GM21529 (cell line): ENCODE results near the gene GPRC5B.

Experiments used
- ATAC-seq: cut with Tn5 transposase; IDR thresholded peaks from one replicate; pipeline ENCODE4 v1.9.1; 2021; ENCODE audit not compliant: unreplicated experiment

Gene GPRC5B

DNA sequence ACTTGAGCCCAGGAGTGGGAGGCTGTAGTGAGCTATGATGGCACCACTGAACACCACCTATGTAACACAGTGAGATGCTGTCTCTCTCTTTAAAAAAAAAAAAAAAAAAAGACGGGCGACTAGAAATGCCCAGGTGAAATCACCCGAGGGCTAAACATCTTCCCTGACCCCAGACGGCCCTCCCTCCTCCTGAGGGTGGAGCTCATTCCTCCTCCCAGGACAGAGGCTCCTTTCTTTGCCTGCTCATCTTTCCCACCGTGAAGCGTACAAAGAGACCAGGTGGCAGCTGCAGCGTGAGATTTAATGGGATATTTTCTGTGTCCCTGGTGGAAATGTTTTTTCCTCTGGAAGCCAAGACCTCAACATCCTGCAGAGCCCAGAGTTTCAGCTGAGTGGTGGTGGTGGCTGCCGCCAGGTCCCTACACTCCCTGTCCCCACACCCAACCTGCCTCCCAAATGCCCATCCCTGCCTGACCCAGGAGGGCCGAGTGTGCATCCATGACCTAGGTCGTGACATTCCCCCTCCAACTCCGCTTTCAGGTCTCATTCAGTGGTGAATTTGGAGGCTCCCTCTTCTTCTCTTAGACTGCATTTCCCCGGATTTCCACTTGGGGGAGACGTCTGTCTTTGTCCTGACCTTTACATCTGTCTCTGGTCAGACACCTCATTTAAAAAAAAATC lies 14.4 kb upstream of the GPRC5B start:
- no peak for ATAC-seq

DNA sequence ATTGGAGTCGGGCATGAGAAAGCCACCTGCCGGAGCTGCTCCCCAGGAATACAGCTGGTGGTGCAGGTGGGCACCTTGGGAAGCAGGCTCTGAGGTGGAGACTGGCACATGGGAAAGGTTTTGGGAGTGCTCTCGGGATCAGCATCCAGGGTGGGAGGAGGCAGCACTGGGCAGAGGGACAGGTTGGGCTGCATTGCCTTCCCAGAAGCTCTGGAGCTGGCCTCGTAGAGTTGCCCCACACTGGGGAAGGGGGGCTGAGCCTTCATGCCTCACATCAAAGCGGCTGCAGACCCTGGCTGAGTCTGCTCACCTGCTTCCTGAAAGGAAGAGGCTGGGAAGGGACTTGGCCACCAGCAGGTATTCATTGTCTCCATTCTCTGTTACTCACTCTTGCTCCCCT lies 13.5 kb upstream of the GPRC5B start:
- ATAC-seq, result no peak

DNA sequence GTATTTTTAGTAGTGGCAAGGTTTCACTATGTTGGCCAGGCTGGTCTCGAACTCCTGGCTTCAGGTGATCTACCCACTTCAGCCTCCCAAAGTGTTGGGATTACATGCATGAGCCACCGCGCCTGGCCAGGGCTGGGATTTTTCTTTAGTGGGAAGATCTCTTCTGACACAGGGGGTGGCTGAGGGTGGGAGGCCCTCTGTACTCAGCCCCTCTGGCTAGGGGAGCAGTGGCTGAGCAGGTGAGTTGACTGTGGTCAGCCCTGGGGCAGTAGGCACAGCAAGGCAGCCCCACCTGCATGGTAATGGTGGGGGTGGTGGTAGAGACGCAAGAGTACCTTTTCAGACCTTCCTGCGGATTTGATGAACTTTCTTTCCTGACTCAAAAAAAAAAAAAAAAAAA lies 12.3 kb upstream of the GPRC5B start:
- no peak for ATAC-seq

DNA sequence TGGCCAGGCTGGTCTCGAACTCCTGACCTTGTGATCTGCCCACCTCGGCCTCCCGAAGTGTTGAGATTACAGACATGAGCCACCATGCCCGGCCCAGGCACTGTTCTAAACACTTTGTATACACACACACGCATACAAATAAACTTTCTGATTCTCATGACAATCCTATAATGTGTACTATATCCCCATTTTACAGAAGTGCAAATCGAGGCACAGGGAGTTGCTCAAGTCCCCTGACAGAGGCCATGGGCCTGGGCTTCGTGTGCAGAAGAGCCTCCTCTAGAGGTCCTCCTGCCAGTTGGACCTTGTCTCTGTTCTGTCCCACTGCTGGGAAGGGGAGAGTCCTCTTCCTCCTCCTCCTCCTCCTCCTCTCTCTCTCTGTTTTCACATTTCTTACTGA lies 9.9 kb upstream of the GPRC5B start:
- ATAC-seq, result no peak

DNA sequence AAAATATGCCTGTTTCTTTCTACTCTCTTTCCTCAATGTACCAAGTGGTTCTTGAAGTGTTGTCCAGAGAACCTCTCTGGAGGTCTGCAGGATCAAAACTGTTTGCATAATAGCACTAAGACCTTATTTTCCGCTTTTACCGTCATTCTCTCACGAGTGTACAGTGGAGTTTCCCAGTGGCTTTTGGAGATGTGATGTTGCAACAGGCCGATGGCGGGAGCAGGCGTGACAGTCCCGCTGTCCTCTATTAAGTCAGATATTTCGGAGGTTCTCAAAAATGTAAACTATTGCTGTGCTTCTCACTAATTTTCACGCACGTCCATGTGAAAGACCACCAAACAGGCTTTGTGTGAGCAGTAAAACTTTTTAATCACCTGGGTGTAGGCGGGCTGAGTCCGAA lies 8.3 kb upstream of the GPRC5B start:
- no peak for ATAC-seq

DNA sequence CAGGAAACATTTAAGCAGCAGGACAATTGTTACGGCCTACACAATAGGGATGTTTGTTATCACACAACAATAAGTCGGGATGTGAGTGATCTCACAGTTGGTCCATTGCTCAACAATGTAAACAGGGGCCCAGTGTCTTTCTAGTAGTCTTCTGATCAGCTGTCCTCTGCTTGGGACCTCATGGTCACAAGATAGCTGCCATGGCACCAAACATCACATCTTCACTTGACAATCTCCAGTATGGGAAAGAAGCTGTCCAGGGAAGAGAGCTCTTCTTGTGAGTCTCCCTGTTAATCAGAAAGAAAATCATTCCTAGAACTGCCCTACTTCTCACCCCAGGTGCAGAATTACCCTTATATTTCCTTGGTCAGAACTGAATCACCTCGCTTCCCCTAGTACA lies 6.3 kb upstream of the GPRC5B start:
- ATAC-seq, result no peak

DNA sequence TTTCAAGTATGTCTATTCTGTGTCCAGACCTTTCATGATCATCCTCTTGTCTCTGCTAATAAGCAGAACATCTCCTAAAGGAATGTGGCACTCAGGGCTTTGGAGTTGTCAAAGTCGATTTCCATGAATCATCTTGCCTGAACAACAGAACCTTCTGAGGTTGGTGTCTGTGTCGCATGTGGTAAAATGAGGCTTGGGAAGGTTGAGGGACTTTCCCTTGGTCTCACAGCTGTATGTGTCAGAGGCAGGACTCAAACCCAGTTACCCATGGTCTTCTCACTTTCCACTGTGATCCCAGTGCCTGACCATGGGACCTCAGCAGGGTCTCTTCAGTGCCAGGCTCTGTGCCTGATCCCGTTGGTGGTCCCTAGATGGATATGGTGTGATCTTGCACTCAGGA lies 4.2 kb upstream of the GPRC5B start:
- ATAC-seq, result no peak

DNA sequence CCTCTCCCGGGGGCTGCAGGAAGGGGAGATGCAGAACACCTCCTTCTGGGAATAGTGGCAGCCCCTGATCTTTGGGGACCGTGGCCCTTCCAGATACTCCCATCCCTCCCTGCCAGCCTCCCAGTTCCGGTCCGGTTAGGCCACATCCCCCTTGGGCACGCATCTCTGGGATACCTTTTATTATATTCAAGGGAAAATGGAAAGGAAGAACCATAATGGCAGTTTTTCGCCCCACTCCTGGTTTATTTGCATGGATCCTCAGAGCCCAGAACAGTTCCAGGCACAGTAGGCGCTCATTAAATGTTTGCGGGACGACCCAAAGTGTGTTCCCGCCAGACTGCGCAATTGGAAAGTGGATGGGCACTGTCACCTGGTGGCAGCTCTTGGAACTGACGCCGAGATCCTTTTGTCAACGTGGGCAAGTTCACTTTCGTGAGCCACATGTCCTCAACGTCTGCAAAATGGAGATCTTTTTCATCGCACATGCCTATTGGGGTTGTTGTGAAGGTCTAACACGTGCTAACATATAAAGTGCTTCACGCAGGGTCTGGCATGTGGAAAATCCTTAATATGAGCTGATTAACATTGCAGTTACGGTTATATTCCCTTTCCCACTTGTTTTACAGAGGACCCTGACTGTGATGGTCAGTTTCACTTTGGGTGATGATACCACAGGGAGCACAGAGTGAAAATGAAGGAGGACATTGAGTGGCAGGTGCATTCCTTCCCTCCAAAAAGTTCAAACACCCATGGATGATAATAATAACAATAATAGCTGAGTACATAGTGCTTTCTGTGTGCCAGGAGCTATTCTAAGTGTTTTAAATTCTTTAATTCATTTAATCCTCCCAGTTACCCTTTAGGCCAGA lies 1.7 kb upstream of the GPRC5B start:
- no peak for ATAC-seq

DNA sequence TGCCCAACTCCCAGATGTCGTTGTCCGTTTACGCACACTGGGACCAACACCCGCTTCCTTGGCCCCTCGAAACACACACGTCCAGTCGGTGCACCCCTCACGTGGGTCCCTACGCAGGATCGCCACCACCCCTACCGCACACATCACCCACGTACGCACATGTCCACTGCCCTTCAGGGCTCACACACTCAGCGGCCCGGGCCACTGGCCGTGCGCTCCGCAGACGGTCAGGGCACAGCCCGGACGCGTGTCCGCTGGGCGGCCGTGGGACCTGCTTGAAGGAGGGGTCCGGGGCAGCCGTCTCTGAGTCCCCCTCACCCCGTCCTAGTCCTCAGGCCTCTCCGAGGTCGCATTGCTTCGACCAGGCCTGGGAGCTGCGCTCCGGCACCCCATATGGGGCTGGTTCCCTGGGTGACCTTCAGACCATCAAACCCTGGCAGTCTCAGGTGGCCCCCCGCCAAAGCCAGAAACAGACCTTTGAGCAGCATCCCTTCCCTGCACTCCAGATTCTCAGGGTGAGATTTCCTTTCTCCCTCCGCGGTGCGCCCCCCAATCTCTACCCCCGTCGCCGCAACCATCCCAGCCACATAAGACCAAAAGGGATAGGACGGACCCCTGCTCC lies 914 bp upstream of the GPRC5B start:
- ATAC-seq, result no peak

DNA sequence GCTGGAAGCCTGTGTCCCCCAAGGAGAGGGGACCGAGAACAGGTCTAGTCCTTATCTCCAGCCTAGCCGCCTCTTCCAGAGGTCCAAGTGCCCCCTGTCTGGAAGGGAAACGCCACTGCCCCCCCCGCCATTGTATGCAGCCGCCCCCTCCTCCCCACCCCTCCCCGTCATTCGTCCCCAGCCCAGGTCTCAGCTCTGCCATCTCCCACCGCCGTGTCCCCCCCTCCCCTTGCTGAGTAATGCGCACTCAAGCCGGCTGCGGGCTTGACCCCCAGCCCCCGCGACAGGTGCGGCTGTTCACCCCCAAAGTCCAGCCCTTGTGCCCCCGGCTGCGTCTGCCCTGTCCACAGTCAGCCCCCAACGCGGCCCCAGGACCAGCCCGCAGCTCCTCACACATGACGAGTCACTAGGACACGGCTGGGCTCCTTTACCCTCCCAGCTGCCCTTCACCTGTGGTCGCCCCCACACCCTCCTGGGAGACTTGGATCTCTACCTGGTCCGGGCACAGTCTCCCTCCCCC lies 622 bp downstream of the GPRC5B start:
- ATAC-seq, result no peak

DNA sequence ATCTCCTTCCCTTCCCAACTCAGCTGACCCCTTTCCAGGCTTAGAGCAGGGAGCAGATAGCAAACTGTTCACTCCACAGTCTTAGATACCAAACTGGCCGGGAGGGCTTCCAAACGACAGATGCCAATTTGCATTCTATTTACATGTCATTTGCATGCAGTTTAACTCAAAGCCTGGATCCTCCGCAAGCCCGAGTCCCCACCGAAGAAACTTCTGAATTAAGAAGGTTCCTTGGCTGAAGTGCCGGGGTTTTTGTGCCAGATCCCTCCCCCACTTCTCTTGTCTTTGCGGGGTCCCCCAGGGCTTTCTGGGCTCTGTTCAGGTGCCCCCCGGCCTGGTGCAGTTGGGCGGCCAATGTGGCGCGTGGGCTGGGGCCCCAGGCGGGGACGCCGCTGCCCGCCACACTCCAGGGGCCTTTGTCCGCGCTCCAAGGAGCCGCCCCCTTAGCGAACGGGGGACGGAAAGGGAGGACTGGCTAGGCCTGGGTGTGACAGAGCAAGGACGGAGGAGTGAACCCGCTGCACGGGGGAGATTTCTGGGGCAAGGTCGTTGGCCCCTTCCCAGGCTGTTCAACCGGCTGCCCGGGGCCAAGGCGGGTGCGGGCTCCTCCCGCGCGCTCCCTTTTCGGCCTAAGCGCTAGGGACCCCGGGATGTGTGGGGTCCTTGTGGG lies 1.2 kb downstream of the GPRC5B start:
- no peak for ATAC-seq

DNA sequence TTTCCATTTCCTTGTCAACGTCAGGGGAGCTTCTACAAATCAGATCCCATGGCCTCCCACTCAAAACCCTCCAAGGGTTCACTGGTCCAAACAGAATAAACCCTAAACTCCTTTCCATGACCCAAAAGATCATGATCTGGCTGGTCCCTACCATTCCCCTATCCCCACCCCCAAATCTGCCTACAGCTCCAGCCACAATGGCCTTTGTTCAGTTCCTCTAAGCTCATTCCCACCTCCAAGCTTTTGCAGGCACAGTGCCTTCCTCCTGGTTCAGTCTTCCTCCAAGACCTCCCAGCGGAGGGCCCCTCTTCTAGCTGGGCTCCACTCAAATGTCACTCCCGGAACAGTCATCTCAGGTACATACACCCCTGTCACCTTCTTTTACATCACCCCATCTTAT lies 2.0 kb downstream of the GPRC5B start:
- ATAC-seq, result no peak

DNA sequence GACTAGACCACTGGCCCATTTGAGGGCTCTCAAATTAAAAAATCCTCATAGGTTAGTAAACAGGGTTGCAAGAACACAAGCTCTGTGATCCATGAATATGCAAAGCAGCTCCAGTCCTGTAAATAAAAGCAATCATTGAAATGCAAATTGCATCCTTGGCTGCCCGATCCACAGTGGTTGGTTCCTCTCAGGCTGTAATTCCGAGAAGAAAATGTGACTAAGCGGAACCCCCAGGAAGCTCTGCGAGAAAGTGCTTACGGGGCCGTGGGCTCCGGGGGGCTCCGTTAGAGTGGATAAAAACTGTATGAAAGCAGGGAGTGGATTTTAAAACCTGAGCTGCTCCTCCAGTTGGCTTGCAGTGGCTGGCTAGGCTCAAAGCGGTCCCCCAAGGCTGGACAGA lies 2.5 kb downstream of the GPRC5B start:
- no peak for ATAC-seq

DNA sequence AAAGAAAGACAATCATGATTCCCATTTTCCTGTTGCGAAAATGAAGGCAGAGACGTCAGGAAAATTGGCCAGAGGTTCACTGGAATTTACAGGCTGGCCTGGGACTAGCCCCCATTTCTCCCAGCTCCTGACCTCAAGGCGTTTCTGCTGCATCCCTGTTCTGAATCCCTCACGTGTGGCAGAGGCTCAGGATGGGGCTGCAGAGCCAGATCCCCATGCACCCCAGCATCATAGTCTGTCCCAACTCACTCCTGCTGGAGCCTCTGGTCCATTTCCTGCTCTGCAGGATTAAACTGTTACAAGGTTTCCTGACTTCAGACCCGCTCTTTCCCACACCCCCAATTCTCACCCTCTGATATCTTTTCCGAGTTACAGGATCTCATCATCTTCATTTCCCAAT lies 2.9 kb downstream of the GPRC5B start:
- ATAC-seq, result no peak

DNA sequence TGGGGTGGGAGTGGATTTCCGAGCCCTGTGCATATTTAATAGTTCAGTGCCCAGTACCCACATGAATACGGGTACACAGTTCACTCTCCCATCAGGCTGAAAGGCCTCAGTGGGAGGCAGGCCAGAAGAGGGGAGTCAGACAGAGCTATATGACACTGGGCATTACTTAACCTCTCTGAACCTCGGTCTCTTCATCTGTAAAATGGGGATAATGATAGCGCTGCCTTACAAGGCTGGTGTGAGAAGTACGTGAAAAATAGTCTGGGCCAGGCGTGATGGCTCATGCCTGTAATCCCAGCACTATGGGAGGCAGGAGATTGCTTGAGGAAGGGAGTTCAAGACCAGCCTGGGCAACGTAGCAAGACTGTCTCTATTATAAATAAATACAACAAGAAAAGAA lies 3.6 kb downstream of the GPRC5B start:
- ATAC-seq, result no peak

DNA sequence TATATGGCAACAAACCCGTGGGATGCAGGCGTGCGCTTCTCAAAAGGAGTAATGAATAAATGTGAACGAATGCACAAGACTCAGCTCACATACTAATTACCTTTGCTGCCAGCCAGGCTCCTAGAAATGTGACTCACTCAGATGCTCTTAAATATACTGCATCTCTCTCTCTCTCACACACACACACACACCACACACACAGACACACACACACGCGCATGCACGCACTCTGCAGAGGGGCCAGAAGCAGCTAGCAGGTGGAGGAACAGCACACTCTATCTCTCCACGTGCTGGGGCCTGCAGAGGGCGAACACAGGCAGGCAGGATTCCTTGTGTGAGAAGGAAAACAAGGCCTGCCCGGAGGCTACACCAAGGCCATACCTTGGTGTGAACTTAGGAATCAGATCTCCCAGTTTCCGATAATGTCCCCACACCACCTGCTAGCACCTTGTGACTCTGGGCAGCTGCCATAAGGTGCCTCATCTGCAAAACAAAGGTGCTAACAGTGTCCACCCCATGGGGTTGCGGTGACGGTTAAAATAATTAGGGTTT lies 5.3 kb downstream of the GPRC5B start:
- no peak for ATAC-seq

DNA sequence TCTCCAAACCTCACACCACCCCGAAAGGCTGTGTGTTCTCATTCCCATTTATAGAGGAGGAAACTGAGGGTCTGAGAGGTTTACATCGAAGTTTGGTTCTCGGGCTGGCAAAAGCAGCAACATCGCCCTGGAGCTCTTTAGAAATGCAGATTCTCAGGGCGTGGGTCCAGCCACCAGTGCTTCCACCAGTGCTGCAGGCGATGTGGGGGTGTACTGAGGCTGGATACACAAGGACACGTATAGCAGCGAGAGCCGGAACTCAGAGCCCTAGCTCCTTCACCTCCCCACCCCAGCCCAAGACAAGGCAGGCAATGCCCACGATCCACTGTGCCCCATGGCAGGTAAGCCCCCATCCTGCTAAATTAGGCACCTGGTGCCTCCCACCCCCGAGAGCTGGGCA lies 5.9 kb downstream of the GPRC5B start:
- ATAC-seq, result no peak

DNA sequence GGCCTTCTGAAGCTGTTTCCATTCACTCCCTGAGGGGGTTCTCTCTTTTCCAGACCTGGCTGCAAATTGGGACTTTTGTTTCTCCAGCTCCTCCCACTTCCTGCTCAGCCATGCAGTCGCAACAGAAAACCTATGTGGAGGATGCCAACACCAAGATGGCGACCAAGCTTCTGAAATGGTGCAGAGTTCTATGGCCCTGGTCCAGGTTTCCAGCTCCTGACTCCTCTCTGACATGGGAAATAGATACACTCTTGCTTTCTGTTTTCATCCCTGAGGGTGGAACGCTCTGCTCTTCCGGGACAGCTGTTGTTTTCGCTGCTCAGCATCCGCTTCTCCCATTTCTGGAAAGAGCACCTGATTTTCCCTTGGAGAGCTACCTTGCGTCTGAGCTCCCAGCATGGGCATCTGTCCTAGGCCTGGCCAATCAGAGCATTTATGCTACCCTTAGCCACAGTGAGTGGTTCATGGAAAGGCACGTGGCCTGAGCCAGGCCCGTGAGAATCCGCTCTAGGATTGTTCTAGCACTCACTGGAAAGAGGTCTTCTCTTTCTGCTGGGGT lies 8.1 kb downstream of the GPRC5B start:
- ATAC-seq, result no peak

DNA sequence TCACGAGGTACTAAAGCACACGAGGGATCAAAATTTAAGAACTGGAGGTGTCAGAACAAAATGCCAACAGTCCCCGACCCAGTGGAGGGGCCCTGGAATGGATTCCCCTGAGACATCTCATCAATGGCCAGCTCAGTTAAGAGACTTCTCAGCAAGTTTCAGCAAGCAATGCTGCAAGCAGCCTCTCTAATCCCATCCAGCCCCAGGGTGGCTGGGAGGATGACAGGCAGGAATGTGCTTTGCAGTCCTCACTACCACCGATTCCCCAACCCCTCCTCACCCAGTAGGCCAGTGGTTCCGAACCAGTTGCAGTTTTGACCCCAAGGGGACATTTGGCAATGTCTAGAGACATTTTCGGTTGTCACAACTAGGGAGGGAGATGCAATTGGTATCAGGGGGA lies 8.7 kb downstream of the GPRC5B start:
- no peak for ATAC-seq

DNA sequence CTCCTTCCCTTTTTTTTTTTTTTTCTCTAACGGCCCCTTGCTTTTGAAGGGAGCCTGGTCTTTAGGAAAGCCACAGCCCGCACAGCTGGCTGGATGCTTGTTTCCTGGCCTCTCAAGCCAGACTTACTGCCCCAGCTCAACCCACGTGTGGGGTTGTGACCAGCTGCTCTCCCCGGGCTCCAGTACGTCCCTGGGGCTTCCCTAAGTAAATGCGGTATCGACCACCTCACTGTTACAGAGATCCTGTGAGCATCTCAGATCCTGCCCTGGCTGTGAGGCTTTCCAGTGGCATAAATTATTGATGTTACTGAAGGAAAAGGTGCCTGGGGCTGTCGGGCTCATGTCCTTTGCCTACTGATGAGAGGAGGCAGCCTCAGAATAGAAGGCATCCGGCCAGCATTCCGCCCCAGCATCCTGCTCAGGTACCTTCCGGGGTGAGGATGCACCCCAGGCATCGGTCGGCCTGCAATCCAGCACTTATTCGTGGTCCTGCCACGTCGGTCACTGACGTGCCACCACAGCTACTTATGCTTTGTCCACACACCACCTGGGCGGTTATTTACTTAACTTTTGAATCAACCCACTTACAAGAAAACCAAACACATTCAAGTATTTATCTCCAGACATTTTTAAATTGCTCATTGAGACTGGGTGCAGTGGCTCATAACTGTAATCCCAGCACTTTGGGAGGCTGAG lies 9.6 kb downstream of the GPRC5B start:
- ATAC-seq, result no peak
